ENCODE measurements around the gene GNA12.

GRCh38 chr7:2705371-2706096 is 138.6 kb downstream of the GNA12 start:
- TF ChIP-seq CTCF (IDR thresholded peaks at IDR 0.05) (no peak), MAX (IDR thresholded peaks at IDR 0.05; ENCODE audit: low read depth) (no peak), TAF1 (IDR thresholded peaks at IDR 0.05; ENCODE audit: borderline replicate concordance, low read depth, low read length) (no peak), MEF2A (IDR thresholded peaks at IDR 0.05; ENCODE audit: borderline replicate concordance, low read depth) (no peak), RAD21 (IDR thresholded peaks at IDR 0.05; ENCODE audit: low read length) (no peak), EZH2phosphoT487 (IDR thresholded peaks at IDR 0.05; ENCODE audit: borderline replicate concordance, low read depth) (no peak), SMC3 (IDR thresholded peaks at IDR 0.05; ENCODE audit: low read depth, low read length) (no peak)
